IMR-90 (cell line): ENCODE measurements around the gene NOVA2. TPM values are rescaled to one million over a fixed set of nuclear protein-coding genes. Genes with fewer than 3 reads are reported as not detected.

ENCODE experiments used
- ATAC-seq: fragments of 200-7000 bp; cut with Tn5 transposase; 2 replicates; pipeline ENCODE4 v1.9.1; 2020; ENCODE audit warnings: low read depth, mild to moderate bottlenecking, moderate library complexity
- BruUV-seq: library from RNA; stranded (reverse); fragments of 400-500 nt; replicated peaks from 2 replicates; lab custom pipeline; 2021; lab: Mats Ljungman, UMichigan
- CTCF ChIA-PET: fragments of 300-600 bp; formaldehyde crosslinking; extraction: SDS; loops from one replicate; lab custom pipeline; 2021; ENCODE audit warnings: antibody characterized with exemption; lab: Yijun Ruan, JAX
- POLR2A ChIA-PET: fragments of 300-600 bp; sonication (Branson Sonifier 250); formaldehyde crosslinking; loops from one replicate; lab custom pipeline; 2022; ENCODE audit warnings: antibody characterized with exemption; ENCODE audit not compliant: unreplicated experiment; lab: Charles Lee
- DNase-seq: peaks from one replicate; pipeline ENCODE4 v3.0.0; 2013
- H2AFZ ChIP-seq: replicated peaks from 2 replicates; pipeline ENCODE3; 2013; ENCODE audit warnings: low read length, mild to moderate bottlenecking; ENCODE audit not compliant: poor library complexity
- H2AK5ac ChIP-seq: 2 replicates; pipeline ENCODE4 v1.6.1; 2013; ENCODE audit warnings: low read depth, low read length, inconsistent platforms
- H2AK9ac ChIP-seq: replicated peaks from 2 replicates; pipeline ENCODE3; 2013; ENCODE audit warnings: mild to moderate bottlenecking, low read depth, low read length, moderate library complexity; ENCODE audit not compliant: poor library complexity
- H2BK120ac ChIP-seq: 2 replicates; pipeline ENCODE4 v1.6.1; 2013; ENCODE audit warnings: low read depth, low read length, inconsistent platforms
- H2BK15ac ChIP-seq: 3 replicates; pipeline ENCODE4 v1.6.1; 2013; ENCODE audit warnings: low read depth, low read length, inconsistent platforms
- H2BK20ac ChIP-seq: 2 replicates; pipeline ENCODE4 v1.6.1; 2013; ENCODE audit warnings: low read depth, mild to moderate bottlenecking, inconsistent platforms, low read length, moderate library complexity
- H2BK5ac ChIP-seq: 2 replicates; pipeline ENCODE4 v1.6.1; 2013; ENCODE audit warnings: mild to moderate bottlenecking, low read depth, low read length, inconsistent platforms; ENCODE audit not compliant: poor library complexity, severe bottlenecking
- H3K14ac ChIP-seq: replicated peaks from 2 replicates; pipeline ENCODE4 v1.6.1; 2013; ENCODE audit warnings: low read depth, low read length, inconsistent platforms
- H3K18ac ChIP-seq: 2 replicates; pipeline ENCODE4 v1.6.1; 2013; ENCODE audit warnings: low read depth, low read length, control low read depth
- H3K23ac ChIP-seq: 2 replicates; pipeline ENCODE4 v1.6.1; 2013; ENCODE audit warnings: low read depth, low read length, inconsistent platforms
- H3K27ac ChIP-seq: 2 replicates; pipeline ENCODE4 v1.5.1; 2013; ENCODE audit warnings: mild to moderate bottlenecking, control low read depth, low read length; ENCODE audit not compliant: insufficient read depth
- H3K27me3 ChIP-seq: 2 replicates; pipeline ENCODE4 v1.6.1; 2013; ENCODE audit warnings: low read length; ENCODE audit not compliant: control insufficient read depth, insufficient read depth
- H3K36me3 ChIP-seq: 2 replicates; pipeline ENCODE4 v1.6.1; 2013; ENCODE audit warnings: low read length, mixed read lengths; ENCODE audit not compliant: control insufficient read depth, insufficient read depth
- H3K4ac ChIP-seq: 2 replicates; pipeline ENCODE4 v1.6.1; 2013; ENCODE audit warnings: low read depth, low read length, inconsistent platforms
- H3K4me1 ChIP-seq: 2 replicates; pipeline ENCODE4 v1.6.1; 2013; ENCODE audit warnings: low read length, mixed read lengths; ENCODE audit not compliant: control insufficient read depth, insufficient read depth
- H3K4me2 ChIP-seq: 2 replicates; pipeline ENCODE4 v1.6.1; 2013; ENCODE audit warnings: low read depth, mild to moderate bottlenecking, control low read depth, low read length, moderate library complexity
- H3K4me3 ChIP-seq: 2 replicates; pipeline ENCODE4 v1.5.1; 2013; ENCODE audit warnings: low read depth, mild to moderate bottlenecking, control low read depth, low read length, moderate library complexity; ENCODE audit not compliant: insufficient read depth
- H3K56ac ChIP-seq: 2 replicates; pipeline ENCODE4 v1.6.1; 2013; ENCODE audit warnings: low read length, inconsistent platforms; ENCODE audit not compliant: insufficient read depth; ENCODE audit errors: extremely low read depth
- H3K79me1 ChIP-seq, 2 experiments: 2 replicates each; pipeline ENCODE4 v1.6.1; 2013; ENCODE audit warnings: low read length in 2 of 2, inconsistent platforms in 1 of 2, low read depth in 1 of 2
- H3K9ac ChIP-seq: 2 replicates; pipeline ENCODE4 v1.6.1; 2013; ENCODE audit warnings: low read depth, low read length, control low read depth
- H3K9me1 ChIP-seq: 2 replicates; pipeline ENCODE4 v1.6.1; 2013; ENCODE audit warnings: low read length, inconsistent platforms; ENCODE audit not compliant: insufficient read depth
- H3K9me3 ChIP-seq: 2 replicates; pipeline ENCODE4 v1.6.1; 2013; ENCODE audit warnings: low read length; ENCODE audit not compliant: control insufficient read depth, insufficient read depth
- H4K20me1 ChIP-seq: 2 replicates; pipeline ENCODE4 v1.6.1; 2013; ENCODE audit warnings: low read length, inconsistent platforms; ENCODE audit not compliant: insufficient read depth
- H4K5ac ChIP-seq: 2 replicates; pipeline ENCODE4 v1.6.1; 2013; ENCODE audit warnings: mild to moderate bottlenecking, low read depth, low read length, control low read depth
- H4K8ac ChIP-seq, 2 experiments: 2 replicates each; pipeline ENCODE4 v1.6.1; 2013; ENCODE audit warnings: low read depth in 2 of 2, low read length in 2 of 2, control low read depth in 1 of 2, inconsistent platforms in 1 of 2
- H4K91ac ChIP-seq: 2 replicates; pipeline ENCODE4 v1.6.1; 2013; ENCODE audit warnings: low read depth, low read length, inconsistent platforms; ENCODE audit not compliant: insufficient read depth
- CEBPB ChIP-seq: IDR thresholded peaks from 2 replicates; pipeline ENCODE4 v1.6.1; 2012; ENCODE audit warnings: low read depth, low read length, improper control_type of control experiment
- CHD1 ChIP-seq: IDR thresholded peaks from 2 replicates; pipeline ENCODE4 v1.6.1; 2012; ENCODE audit warnings: low read depth, low read length, improper control_type of control experiment
- CTCF ChIP-seq: conservative IDR thresholded peaks from 2 replicates; pipeline ENCODE4 v1.5.1; 2012; ENCODE audit warnings: mild to moderate bottlenecking, low read depth, low read length, improper control_type of control experiment
- MAZ ChIP-seq: IDR thresholded peaks from 2 replicates; pipeline ENCODE4 v1.6.1; 2012; ENCODE audit warnings: low read depth, mild to moderate bottlenecking, low read length, improper control_type of control experiment, moderate library complexity, borderline replicate concordance
- MXI1 ChIP-seq: IDR thresholded peaks from 2 replicates; pipeline ENCODE4 v1.6.1; 2012; ENCODE audit warnings: low read depth, mild to moderate bottlenecking, low read length, moderate library complexity, borderline replicate concordance
- NFE2L2 ChIP-seq: fragments of 150-350 bp; IDR thresholded peaks from 2 replicates; pipeline ENCODE4 v1.6.1; 2016; ENCODE audit warnings: low read depth, mild to moderate bottlenecking, low read length
- POLR2A ChIP-seq: IDR thresholded peaks from 2 replicates; pipeline ENCODE4 v1.6.1; 2012; ENCODE audit warnings: mild to moderate bottlenecking, low read depth, low read length
- SMC3 ChIP-seq: fragments of 150-350 bp; IDR thresholded peaks from 2 replicates; pipeline ENCODE4 v1.6.1; 2016; ENCODE audit warnings: low read depth, mild to moderate bottlenecking, antibody characterized with exemption, low read length, moderate library complexity
- WGBS, 2 experiments: methylation state at CpG; one replicate each; pipeline versions ENCODE4 v1.1.5 to v1.1.7; 2013; ENCODE audit warnings: missing lambda C conversion rate in 2 of 2; ENCODE audit not compliant: insufficient read length in 1 of 2; ENCODE audit errors: extremely low coverage in 2 of 2; 5-methylcytosine and 5-hydroxymethylcytosine counted together
- dilution Hi-C: fragments of 300-500 bp; cut with HindIII; formaldehyde crosslinking; loops from one replicate; pipeline ENCODE4 v1.14.3; 2018; ENCODE audit warnings: low sequenced_read_pairs; ENCODE audit not compliant: unreplicated experiment
- in situ Hi-C: fragments of 300-500 bp; cut with MboI; formaldehyde crosslinking; loops from 3 replicates; pipeline ENCODE4 v1.14.3; 2019; ENCODE audit warnings: low sequenced_read_pairs, inconsistent platforms, mixed read lengths
- intact Hi-C: fragments of 100-400 bp; cut with micrococcal nuclease; formaldehyde crosslinking; loops from 2 replicates; pipeline ENCODE4 v1.10.0; 2022
- polyA plus RNA-seq, 3 experiments: library from polyadenylated mRNA; depleted of rRNA; stranded (reverse); fragments of >200 nt; gene quantifications; 2 replicates each; pipeline ENCODE4 v1.2.3, GENCODE V29; 2012; ENCODE audit warnings: low replicate concordance in 1 of 3
- total RNA-seq: library from RNA; depleted of rRNA; stranded (reverse); fragments of >200 nt; gene quantifications from 2 replicates; pipeline ENCODE4 v1.2.3, GENCODE V29; 2012

The NOVA2 gene
- total and polyA plus RNA-seq, 2 of the 4 experiments (the other 2 are of a cell fraction): 0.03 TPM; not detected in 1

- in situ Hi-C loops: no loop called here
- 0% methylated on average over 7 of the region's 32 CpGs; no CpG with 5 or more reads in 1 of the 2 experiments for WGBS, 2 experiments
- Histone ChIP-seq H3K4me2 (peak overlapping the region; percentile 86), H3K9me3 (no peaks in the 10 kb centered on the region), H2AK9ac (peak overlapping the region; percentile 93), H2BK15ac (peak overlapping the region; percentile 55; the same call in 1 of the 3 replicates), H4K91ac (peak overlapping the region; percentile 97), H3K56ac (peak overlapping the region; percentile 75), H3K4ac (peak overlapping the region; percentile 97), H3K27ac (peak overlapping the region; percentile 92), H2AFZ (peak overlapping the region; percentile 95), H4K20me1 (peaks cover 15% of the 10 kb centered on the region), H2BK120ac (peak overlapping the region; percentile 75), H3K14ac (peak overlapping the region; percentile 98), H3K18ac (peak overlapping the region; percentile 68), H3K36me3 (peaks cover 8% of the 10 kb centered on the region; the same call in 1 of the 2 replicates), H3K23ac (peak overlapping the region; percentile 65), H2BK5ac (peak overlapping the region; percentile 86), H2BK20ac (no peak overlapping the region; the same call in 1 of the 2 replicates), H3K4me3 (peak overlapping the region; percentile 74), H3K27me3 (no peaks in the 10 kb centered on the region), H3K4me1 (peaks cover 10% of the 10 kb centered on the region), H4K5ac (peak overlapping the region; percentile 86), H3K79me1 (peaks cover 8 to 30% of the 10 kb centered on the region in 2 experiments), H2AK5ac (peak overlapping the region; percentile 85), H3K9me1 (peaks cover 6% of the 10 kb centered on the region; the same call in 1 of the 2 replicates), H3K9ac (peak overlapping the region; percentile 89), H4K8ac (peak overlapping the region; percentile 99 to 100)
- ChIA-PET POLR2A (no interaction called here), CTCF (no interaction called here)
- intact Hi-C loops: loop anchor here (2.0 to 5.0 kb wide), 2 partner anchors 24 to 111 kb away; partner anchors contain the start of genes CCDC61 and SYMPK
- no TSS peak for BruUV-seq
- ATAC-seq (peak; percentile 79), DNase-seq (peak; percentile 92)
- dilution Hi-C loops: no loop called here
- TF ChIP-seq SMC3 (0 out of 2 replicates have a peak, but pooled peaks have one; percentile 3), NFE2L2 (no peak), POLR2A (peak; percentile 30; the same call in 1 of the 2 replicates), CHD1 (peak; percentile 76), MAZ (peak; percentile 97; the same call in 1 of the 2 replicates), MXI1 (0 out of 2 replicates have a peak, but pooled peaks have one; percentile 17), CTCF (no peak), CEBPB (0 out of 2 replicates have a peak, but pooled peaks have one; percentile 19)
Observed at GRCh38 chr19:45886427-45887199, 87.1 kb downstream of the NOVA2 start.
